HCT116 (cell line): Measurements from ENCODE around the gene PKHD1.

Experiments
- CEBPB ChIP-seq: IDR thresholded peaks from 2 replicates; pipeline ENCODE4 v1.6.1; 2012; ENCODE audit warnings: low read depth
- CTCF ChIP-seq, 3 experiments: fragments of 200-600 bp in 1 of 3; sonication (generic) in 1 of 3; IDR thresholded peaks in 2 of 3; conservative IDR thresholded peaks in 1 of 3; 2 replicates each; pipeline ENCODE4 v1.5.1; 2012 to 2017; ENCODE audit warnings: low read depth in 2 of 3, low read length in 2 of 3, antibody characterized with exemption in 1 of 3, borderline replicate concordance in 1 of 3, control low read depth in 1 of 3, mild to moderate bottlenecking in 1 of 3, mixed read lengths in 1 of 3, mixed run types in 1 of 3, moderate library complexity in 1 of 3; ENCODE audit not compliant: insufficient read depth in 1 of 3
- TF ChIP-seq, protein P1 (sequence below): IDR thresholded peaks from 2 replicates; pipeline ENCODE4 v1.6.1; 2012

DNA sequence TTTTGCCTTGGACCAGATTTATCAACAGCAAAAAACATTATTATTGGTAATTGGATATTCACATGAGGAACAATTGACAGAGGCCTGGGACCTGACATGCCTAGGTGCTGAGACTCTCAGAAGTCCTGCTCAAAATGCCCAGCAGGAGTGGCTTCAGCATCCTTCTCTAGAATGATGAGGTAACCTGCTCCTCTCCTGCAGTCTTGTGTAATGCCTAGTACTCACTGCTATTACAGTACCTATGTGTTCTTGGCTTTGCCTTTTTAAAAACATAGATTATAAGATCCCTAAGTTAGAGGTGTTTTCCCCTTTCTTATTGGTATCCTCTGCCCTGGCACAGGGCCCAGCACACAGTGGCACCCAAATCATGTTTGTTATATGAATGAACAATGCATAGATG, 230.9 kb downstream of the PKHD1 start:
- TF ChIP-seq, protein P1, sequence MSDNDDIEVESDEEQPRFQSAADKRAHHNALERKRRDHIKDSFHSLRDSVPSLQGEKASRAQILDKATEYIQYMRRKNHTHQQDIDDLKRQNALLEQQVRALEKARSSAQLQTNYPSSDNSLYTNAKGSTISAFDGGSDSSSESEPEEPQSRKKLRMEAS: no peak
- TF ChIP-seq CTCF (IDR thresholded peaks at IDR 0.05 in 2 of 3, conservative IDR thresholded peaks at IDR 0.05 in 1 of 3; ENCODE audit: borderline replicate concordance in 1 of 3, insufficient read depth in 1 of 3, low read depth in 2 of 3, low read length in 2 of 3) (no peak), CEBPB (no peak)
